Ishikawa (cell line): Measurements from ENCODE around the gene ZBTB21.

ENCODE experiments used
- CEBPB ChIP-seq: IDR thresholded peaks from 2 replicates; pipeline ENCODE4 v1.6.1; 2012
- CREB1 ChIP-seq: IDR thresholded peaks from 2 replicates; pipeline ENCODE4 v1.6.1; 2012; ENCODE audit warnings: low read depth
- EGR1 ChIP-seq: IDR thresholded peaks from 2 replicates; pipeline ENCODE4 v1.6.1; 2012
- EP300 ChIP-seq: IDR thresholded peaks from 2 replicates; pipeline ENCODE4 v1.6.1; 2012; ENCODE audit warnings: borderline replicate concordance
- FOXM1 ChIP-seq: IDR thresholded peaks from 2 replicates; pipeline ENCODE4 v1.6.1; 2012; ENCODE audit warnings: low read depth, borderline replicate concordance
- NFIC ChIP-seq: IDR thresholded peaks from 2 replicates; pipeline ENCODE4 v1.6.1; 2012
- RAD21 ChIP-seq: IDR thresholded peaks from 2 replicates; pipeline ENCODE4 v1.6.1; 2012; ENCODE audit warnings: low read depth
- REST ChIP-seq: IDR thresholded peaks from 2 replicates; pipeline ENCODE4 v1.6.1; 2012; ENCODE audit warnings: low read depth, mild to moderate bottlenecking
- TAF1 ChIP-seq: IDR thresholded peaks from 2 replicates; pipeline ENCODE4 v1.6.1; 2012; ENCODE audit warnings: low read depth, mild to moderate bottlenecking
- TCF12 ChIP-seq: IDR thresholded peaks from 2 replicates; pipeline ENCODE4 v1.6.1; 2012; ENCODE audit warnings: low read depth
- TEAD4 ChIP-seq: IDR thresholded peaks from 2 replicates; pipeline ENCODE4 v1.6.1; 2012
- USF1 ChIP-seq: IDR thresholded peaks from 2 replicates; pipeline ENCODE4 v1.6.1; 2012
- YY1 ChIP-seq: IDR thresholded peaks from 2 replicates; pipeline ENCODE4 v1.6.1; 2012; ENCODE audit warnings: low read depth
- ZBTB7A ChIP-seq: IDR thresholded peaks from 2 replicates; pipeline ENCODE4 v1.6.1; 2012; ENCODE audit warnings: low read depth
- TF ChIP-seq, protein P1 (sequence below): IDR thresholded peaks from 2 replicates; pipeline ENCODE4 v1.6.1; 2012

ZBTB21 gene

GRCh38 chr21:41964171-41964570 lies 46.0 kb downstream of the ZBTB21 start:
- TF ChIP-seq TEAD4 (no peak), RAD21 (no peak), USF1 (no peak), EGR1 (no peak), YY1 (no peak), NFIC (no peak), EP300 (no peak), CREB1 (no peak), TCF12 (no peak), ZBTB7A (no peak), FOXM1 (no peak)
- TF ChIP-seq, protein P1, sequence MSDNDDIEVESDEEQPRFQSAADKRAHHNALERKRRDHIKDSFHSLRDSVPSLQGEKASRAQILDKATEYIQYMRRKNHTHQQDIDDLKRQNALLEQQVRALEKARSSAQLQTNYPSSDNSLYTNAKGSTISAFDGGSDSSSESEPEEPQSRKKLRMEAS = no peak

DNA sequence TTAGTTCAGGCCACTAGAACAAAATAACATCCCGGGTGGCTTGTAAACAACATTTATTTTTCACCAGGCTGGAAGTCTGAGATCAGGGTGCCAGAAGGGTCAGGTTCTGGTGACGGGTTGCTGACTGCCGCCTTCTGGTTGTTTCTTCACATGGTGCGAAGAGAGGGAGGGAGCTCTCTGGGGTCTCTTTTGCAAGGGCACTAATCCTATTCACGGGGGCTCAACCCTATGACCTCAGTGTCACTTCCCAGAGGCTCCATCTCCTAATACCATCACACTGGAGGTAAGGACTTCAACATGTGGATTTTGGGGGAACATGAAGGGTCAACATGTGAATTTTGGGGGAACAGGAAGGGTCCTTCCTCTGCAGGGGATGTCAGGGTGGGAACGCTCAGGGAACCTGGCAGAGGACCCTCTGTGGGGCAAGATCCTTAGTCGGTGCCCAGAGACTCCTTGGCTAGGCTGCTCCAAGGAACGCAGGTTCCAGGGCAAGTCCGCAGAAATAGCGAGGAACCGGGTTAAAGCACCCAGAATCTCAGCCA lies 47.7 kb downstream of the ZBTB21 start:
- TF ChIP-seq RAD21 (no peak), NFIC (no peak), TCF12 (no peak), ZBTB7A (no peak), CEBPB (no peak), YY1 (no peak), EP300 (no peak)
- TF ChIP-seq, protein P1 = no peak

GRCh38 chr21:41961753-41962152 lies 48.4 kb downstream of the ZBTB21 start:
- TF ChIP-seq USF1 = no peak
- TF ChIP-seq FOXM1 = no peak
- no peak for TF ChIP-seq CREB1
- no peak for TF ChIP-seq EP300
- no peak for TF ChIP-seq TEAD4
- TF ChIP-seq REST = no peak
- no peak for TF ChIP-seq ZBTB7A
- TF ChIP-seq NFIC = no peak
- TF ChIP-seq TAF1 = no peak
- TF ChIP-seq TCF12 = no peak
- TF ChIP-seq YY1 = no peak
- TF ChIP-seq CEBPB = no peak

DNA sequence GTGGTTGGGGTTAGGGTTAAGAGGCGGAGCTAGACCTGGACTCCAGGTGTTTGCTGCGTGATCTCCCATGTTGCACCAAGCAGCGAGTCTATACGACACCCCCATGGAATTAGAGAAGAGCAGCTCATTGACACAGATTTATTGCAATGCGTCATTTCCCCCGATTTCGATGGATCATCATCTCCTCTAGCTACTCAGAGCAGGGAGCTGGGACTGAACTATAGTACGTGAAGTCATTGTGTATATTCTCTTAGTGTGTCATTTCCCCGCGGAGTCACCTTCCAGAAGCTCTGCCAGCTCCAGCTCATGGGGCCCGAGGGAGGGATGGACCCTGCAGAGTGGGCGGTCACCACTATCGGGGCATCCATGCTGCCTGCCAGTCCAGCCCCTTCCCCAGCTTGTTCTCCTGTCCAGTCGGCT lies 48.9 kb downstream of the ZBTB21 start:
- TF ChIP-seq FOXM1 (no peak), CREB1 (no peak), TAF1 (no peak), TCF12 (no peak), USF1 (no peak), CEBPB (no peak), YY1 (no peak), EGR1 (no peak), REST (no peak), TEAD4 (no peak), EP300 (no peak), ZBTB7A (no peak), NFIC (no peak), RAD21 (no peak)
- TF ChIP-seq, protein P1 = no peak

DNA sequence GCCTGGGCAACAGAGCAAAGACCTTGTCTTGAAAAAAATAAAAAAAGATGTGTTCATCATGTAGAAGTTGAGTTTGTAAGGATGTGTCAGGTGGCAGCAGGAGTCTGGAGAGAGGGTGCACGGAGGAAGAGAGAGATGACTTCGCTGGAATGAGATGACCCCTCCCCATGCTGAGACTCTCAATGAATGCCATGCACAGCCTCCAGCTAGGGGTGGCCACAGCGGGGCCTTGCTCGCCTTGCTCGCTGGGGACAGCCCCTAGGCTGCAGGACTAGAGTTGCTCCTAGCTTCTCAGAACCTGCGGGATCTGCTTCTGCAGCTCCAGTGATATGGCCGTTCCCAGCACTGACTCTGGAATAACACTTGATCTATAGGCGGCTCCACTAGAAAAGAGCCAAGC lies 49.8 kb downstream of the ZBTB21 start:
- TF ChIP-seq NFIC (no peak), TAF1 (no peak), CEBPB (no peak), CREB1 (no peak), RAD21 (no peak), TCF12 (no peak), EP300 (no peak)
